NCI-H524 treated with DMSO at 0.1 percent for 48 hours (cell line): ENCODE data around the gene FSTL4.

ENCODE experiments used
- DNase-seq: peaks from one replicate; lab custom pipeline; 2025; lab: John Stamatoyannopoulos, UW

FSTL4 gene

DNA sequence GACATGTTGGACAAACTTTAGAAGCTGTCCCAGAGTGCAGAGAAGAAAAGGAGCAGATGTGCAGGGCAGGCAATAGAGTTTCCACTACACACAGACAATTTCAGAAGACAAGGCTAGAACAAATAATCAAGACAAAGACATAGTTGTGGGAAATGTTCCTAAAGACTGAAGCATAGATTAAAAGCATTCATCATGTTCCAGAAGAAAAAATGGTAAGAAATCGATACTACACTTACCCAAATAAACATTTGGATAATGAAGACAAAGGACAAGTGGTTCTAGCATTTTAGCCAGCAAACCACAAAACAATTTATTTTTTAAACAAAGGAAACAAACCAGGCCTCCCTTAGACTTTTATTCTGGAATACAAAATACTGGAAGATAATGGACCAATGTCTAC lies 97.9 kb downstream of the FSTL4 start:
- DNase-seq, result no peak

- no peak for DNase-seq
These were observed 99.4 kb downstream of the FSTL4 start for GRCh38 chr5:133512896-133513295.

DNA sequence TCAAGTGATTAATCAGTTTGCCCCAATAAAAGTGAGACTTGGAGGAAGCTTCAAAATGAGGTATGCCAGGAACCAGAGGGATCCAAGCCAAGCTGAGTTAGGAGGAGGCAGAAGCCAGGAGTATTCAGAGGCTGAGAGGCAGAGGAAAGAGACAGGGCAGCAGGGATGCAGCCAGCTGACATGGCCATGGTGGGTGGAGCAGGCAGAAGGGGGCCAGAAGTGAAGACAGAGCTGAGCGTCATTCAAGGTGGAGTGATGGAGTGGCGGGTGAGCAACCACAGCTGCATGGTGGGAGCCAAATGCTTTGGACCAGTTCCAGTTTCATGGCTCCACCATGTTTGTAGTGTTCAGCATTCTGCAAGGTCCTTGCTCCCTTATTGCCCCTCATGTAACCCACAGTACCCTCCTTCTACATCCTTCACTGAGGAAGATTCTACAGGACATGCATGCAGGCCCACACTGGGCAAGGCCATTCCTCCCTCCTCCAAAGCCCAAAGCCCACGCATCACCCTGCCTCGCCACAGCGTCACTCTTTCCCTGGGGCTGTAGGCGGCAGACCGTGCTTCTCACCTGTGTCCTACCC lies 100.6 kb downstream of the FSTL4 start:
- DNase-seq, result no peak

GRCh38 chr5:133510634-133511262 lies 101.6 kb downstream of the FSTL4 start:
- no peak for DNase-seq

DNA sequence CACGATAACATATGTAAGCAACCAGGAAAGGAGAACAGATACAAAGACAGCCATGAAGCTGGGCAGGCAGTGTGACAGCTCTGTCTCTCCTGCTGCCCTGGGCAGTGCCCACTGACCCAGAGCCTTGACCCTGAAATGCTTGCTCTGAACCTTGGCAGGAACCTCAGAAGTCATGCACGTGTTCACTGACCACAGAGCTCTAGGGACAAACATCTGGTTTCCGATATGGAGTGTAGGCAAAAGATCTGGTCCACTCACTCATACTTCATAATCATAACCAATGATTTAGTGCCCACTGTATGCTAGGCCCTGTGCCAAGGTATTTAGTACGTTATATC lies 102.6 kb downstream of the FSTL4 start:
- DNase-seq, result no peak

DNA sequence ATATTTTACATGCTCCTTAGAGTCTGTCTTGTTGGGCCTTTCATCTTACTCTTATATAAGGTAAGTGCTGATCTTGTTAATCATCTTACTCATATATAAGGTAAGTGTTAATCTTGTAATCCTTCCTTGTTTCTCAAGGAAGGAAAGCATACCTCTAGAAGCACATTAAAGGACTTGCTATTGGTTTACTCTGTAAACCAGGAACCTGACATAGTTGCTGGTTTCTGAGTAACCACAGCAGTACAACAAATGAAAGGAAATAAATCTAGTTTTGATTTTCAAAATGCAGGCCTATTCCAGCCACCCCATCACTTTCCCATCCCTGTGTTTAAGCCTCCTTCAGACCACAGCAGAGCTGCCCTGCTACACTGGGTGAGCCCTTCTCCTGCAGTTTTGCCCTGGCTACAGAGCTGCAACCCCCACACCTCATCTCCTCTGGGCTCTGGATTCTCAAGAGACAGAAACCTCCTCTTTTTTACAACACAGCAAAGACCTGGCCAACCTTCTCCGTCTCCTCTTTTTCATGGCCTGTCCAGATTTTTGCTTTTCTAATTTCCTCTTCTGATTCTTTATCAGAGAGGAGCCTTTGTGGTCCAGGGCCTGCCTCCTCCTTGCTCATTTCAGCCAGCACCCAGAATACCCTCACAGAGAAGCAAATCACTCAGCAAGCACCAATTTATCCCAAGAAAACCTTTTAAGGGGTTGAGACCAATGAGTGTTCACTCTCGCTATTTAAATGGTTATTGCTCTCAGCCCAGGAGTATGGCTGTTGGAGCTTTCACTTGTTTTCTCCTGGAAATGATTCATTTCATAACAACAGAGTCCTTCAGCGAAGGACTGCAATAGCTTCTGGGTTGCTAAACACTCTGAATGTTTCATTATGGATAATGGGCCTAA lies 103.2 kb downstream of the FSTL4 start:
- DNase-seq, result no peak

DNA sequence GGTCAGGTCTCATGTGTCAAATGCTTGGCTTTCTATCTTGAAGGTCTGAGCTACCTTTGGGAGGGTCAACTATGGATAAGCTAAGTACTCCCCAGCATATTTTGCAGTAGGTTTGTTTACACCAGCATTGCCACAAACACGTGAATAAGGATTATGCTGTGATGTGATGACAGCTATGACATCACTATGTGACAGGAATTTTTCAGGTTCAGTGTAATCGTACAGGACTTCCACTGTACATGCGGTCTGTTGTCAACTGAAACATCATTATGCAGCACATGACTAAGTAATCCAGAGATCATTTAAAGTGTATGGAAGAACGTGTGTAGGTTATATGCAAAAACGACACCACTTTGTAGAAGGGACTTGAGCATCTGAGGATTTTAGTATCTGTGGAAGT lies 104.0 kb downstream of the FSTL4 start:
- DNase-seq, result no peak

DNA sequence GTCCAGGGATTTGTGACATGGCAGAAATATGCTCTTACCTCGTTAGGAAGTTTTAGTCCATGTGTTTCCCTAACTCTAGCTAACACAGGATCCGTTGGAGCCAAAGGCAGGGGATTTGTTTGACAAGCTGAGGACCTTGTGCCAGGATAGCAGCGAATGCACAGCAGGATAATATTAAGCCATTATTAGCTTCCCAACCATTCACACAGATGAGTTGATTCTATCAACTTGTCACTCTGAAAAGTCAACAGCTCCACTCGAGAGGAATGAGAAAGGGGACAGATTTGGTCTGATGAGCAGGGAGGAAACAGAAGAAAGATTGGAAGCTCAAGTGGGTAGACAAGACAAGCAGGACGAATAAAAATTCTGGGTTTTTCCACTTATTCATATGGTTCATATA lies 106.2 kb downstream of the FSTL4 start:
- no peak for DNase-seq

DNA sequence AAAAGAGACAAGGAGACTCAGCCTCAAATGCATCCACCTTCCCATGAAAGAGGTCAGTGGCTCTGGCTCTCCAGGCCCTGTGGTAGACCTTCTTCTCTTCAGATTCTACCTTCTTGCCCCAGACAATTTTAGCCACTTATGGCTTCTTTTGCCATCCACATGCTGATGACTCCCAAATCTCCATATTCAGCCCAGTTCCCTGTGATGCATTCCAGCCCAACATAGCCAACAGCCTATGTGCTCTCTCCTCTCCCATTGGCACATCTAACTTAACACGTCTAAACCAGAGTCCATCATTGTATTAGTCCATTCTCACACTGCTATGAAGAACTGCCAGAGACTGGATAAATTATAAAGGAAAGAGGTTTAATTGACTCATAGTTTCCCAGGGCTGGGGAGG lies 108.8 kb downstream of the FSTL4 start:
- DNase-seq, result no peak

- no peak for DNase-seq
These were observed 112.4 kb downstream of the FSTL4 start for GRCh38 chr5:133499895-133500294.

- DNase-seq, result no peak
These were observed 114.6 kb downstream of the FSTL4 start for GRCh38 chr5:133497608-133498348.

- DNase-seq, result no peak
These were observed 115.7 kb downstream of the FSTL4 start for GRCh38 chr5:133496631-133497030.

DNA sequence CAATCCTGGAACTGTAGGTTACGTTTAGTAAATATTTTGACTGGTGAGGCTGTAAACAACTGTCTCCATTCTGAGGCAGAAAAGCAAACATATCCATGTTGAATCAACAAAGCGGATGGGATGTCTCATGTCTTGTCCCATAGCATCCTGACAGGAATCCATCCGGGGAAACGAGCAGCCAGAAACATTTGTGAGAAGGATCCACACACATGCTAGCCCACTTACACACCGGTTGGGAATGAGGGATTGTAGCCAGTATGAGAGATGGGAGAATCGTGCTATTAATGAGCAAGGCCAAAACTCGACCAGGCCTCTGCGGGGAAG lies 117.5 kb downstream of the FSTL4 start:
- no peak for DNase-seq

GRCh38 chr5:133494232-133494922 lies 118.0 kb downstream of the FSTL4 start:
- DNase-seq, result no peak

- DNase-seq, result no peak
These were observed 122.7 kb downstream of the FSTL4 start for GRCh38 chr5:133489632-133490031.

- no peak for DNase-seq
These were observed 125.2 kb downstream of the FSTL4 start for GRCh38 chr5:133487093-133487492.

- no peak for DNase-seq
These were observed 126.9 kb downstream of the FSTL4 start for GRCh38 chr5:133485468-133485867.

GRCh38 chr5:133483406-133484090 lies 128.8 kb downstream of the FSTL4 start:
- no peak for DNase-seq

DNA sequence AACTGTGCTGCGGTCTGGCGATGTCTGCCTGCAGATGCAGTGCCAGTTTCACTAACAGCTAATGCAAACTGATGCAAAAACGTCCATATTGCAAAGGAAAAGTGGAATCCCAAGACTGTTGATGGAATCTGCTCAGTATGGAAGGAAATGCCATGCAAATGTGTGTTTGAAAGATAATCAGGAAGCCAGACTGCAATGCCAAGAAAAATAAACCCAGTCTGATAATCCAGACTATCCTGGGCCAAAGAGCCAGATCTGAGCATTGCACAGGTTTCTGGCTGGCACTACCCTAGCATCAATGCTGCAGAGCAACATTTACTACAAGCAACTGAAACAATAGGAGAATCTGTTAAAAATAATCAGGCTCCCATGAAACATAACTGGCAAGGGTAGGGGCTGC lies 130.3 kb downstream of the FSTL4 start:
- no peak for DNase-seq

DNA sequence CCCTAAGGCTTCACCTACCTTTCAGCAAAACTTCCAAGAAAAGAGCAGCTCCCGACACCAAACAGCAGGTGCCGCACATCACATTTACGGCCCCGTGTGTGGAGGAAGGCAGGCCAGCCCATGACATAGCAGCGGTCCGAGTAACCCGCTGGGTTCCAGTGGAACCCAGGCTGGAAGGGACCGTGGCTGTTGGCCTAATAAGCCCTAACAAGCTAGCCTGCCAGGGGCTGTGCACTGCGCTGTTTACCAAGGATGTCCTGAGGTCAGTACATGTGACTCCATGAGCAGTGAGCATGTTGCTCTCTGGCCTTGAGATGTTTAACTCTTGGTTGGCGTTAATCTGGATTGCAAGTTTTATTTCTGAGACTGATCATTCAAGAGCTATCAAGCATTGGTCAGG lies 131.5 kb downstream of the FSTL4 start:
- no peak for DNase-seq

GRCh38 chr5:133480366-133480765 lies 132.0 kb downstream of the FSTL4 start:
- no peak for DNase-seq
